GM12873 (cell line): Measurements from ENCODE around the gene PDSS2.

Experiments
- CTCF ChIP-seq: IDR thresholded peaks from 2 replicates; pipeline ENCODE4 v1.5.1; 2012; ENCODE audit warnings: low read depth, mild to moderate bottlenecking, moderate library complexity, low read length, control low read depth; ENCODE audit not compliant: insufficient read depth; ENCODE audit errors: missing control alignments

The PDSS2 gene

GRCh38 chr6:107408714-107409113, 50.6 kb downstream of the PDSS2 start:
- no peak for TF ChIP-seq CTCF

GRCh38 chr6:107405002-107405401, 54.4 kb downstream of the PDSS2 start:
- TF ChIP-seq CTCF, result no peak

- TF ChIP-seq CTCF, result no peak
Observed at GRCh38 chr6:107402533-107402932, 56.8 kb downstream of the PDSS2 start.

- TF ChIP-seq CTCF, result no peak
Observed at GRCh38 chr6:107401573-107401972, 57.8 kb downstream of the PDSS2 start.

GRCh38 chr6:107400616-107401147, 58.7 kb downstream of the PDSS2 start:
- TF ChIP-seq CTCF, result no peak

GRCh38 chr6:107399935-107400334, 59.4 kb downstream of the PDSS2 start:
- TF ChIP-seq CTCF, result no peak

GRCh38 chr6:107398001-107398400, 61.4 kb downstream of the PDSS2 start:
- TF ChIP-seq CTCF, result no peak
